HepG2 (cell line): ENCODE measurements around the gene ATG16L2. TPM values are rescaled to one million over a fixed set of nuclear protein-coding genes. Genes with fewer than 3 reads are reported as not detected.

Experiments
- AGO1 ChIP-seq: fragments of 200-400 bp; formaldehyde crosslinking; IDR thresholded peaks from 2 replicates; pipeline ENCODE4 v1.6.1; 2017; ENCODE audit warnings: mild to moderate bottlenecking, low read depth, low read length, moderate library complexity; ENCODE audit not compliant: poor library complexity, severe bottlenecking
- ARNTL ChIP-seq: sonication (generic); formaldehyde crosslinking; IDR thresholded peaks from 2 replicates; pipeline ENCODE4 v1.4.0; 2020; ENCODE audit warnings: mild to moderate bottlenecking, missing genetic modification reagents
- BRD4 ChIP-seq: sonication (generic); formaldehyde crosslinking; IDR thresholded peaks from 2 replicates; pipeline ENCODE4 v1.4.0; 2020; ENCODE audit warnings: missing genetic modification reagents
- GFI1 ChIP-seq: sonication (generic); formaldehyde crosslinking; IDR thresholded peaks from 2 replicates; pipeline ENCODE4 v1.5.0; 2020; ENCODE audit warnings: missing genetic modification reagents, mild to moderate bottlenecking, borderline replicate concordance
- HNRNPH1 ChIP-seq: fragments of 200-400 bp; formaldehyde crosslinking; optimal IDR thresholded peaks from 2 replicates; pipeline ENCODE3; 2017; ENCODE audit warnings: mild to moderate bottlenecking, low read depth, low read length
- KMT2A ChIP-seq: sonication (generic); formaldehyde crosslinking; IDR thresholded peaks from 2 replicates; pipeline ENCODE4 v1.4.0; 2020; ENCODE audit warnings: missing genetic modification reagents
- MBNL3 ChIP-seq: fragments of 250-450 bp; sonication (Bioruptor Pico); conservative IDR thresholded peaks from 2 replicates; pipeline ENCODE4 v1.8.0; 2022; ENCODE audit warnings: mild to moderate bottlenecking, inconsistent platforms
- NR2C2 ChIP-seq: sonication (generic); formaldehyde crosslinking; IDR thresholded peaks from 2 replicates; pipeline ENCODE4 v1.4.0; 2020; ENCODE audit warnings: missing genetic modification reagents, mild to moderate bottlenecking, moderate library complexity, borderline replicate concordance
- PHF21A ChIP-seq: sonication (generic); formaldehyde crosslinking; IDR thresholded peaks from 2 replicates; pipeline ENCODE4 v1.5.0; 2020; ENCODE audit warnings: mild to moderate bottlenecking, missing genetic modification reagents
- PTBP1 ChIP-seq: fragments of 200-400 bp; formaldehyde crosslinking; IDR thresholded peaks from 2 replicates; pipeline ENCODE4 v1.6.1; 2018; ENCODE audit warnings: low read length, low read depth; ENCODE audit not compliant: poor library complexity, severe bottlenecking
- RAD21 ChIP-seq: fragments of 450-650 bp; formaldehyde crosslinking; IDR thresholded peaks from 2 replicates; pipeline ENCODE4 v1.5.0; 2020; ENCODE audit warnings: mild to moderate bottlenecking
- SALL2 ChIP-seq: sonication (generic); formaldehyde crosslinking; IDR thresholded peaks from 2 replicates; pipeline ENCODE4 v1.8.1; 2023; ENCODE audit warnings: mild to moderate bottlenecking, missing genetic modification reagents, inconsistent platforms
- SOX5 ChIP-seq: IDR thresholded peaks from 2 replicates; pipeline ENCODE4 v1.6.1; 2016; ENCODE audit warnings: borderline replicate concordance
- YEATS4 ChIP-seq: sonication (generic); formaldehyde crosslinking; IDR thresholded peaks from 2 replicates; pipeline ENCODE4 v1.4.0; 2020; ENCODE audit warnings: missing genetic modification reagents, borderline replicate concordance
- ZBTB43 ChIP-seq: sonication (generic); formaldehyde crosslinking; conservative IDR thresholded peaks from 2 replicates; pipeline ENCODE4 v1.4.0; 2020; ENCODE audit warnings: missing genetic modification reagents
- ZNF598 ChIP-seq: sonication (generic); formaldehyde crosslinking; IDR thresholded peaks from 2 replicates; pipeline ENCODE4 v1.5.1; 2020; ENCODE audit warnings: mild to moderate bottlenecking, missing genetic modification reagents, borderline replicate concordance
- ZNF609 ChIP-seq: sonication (generic); formaldehyde crosslinking; IDR thresholded peaks from 2 replicates; pipeline ENCODE4 v1.4.0; 2020; ENCODE audit warnings: mild to moderate bottlenecking, missing genetic modification reagents, borderline replicate concordance
- ZNF709 ChIP-seq: sonication (generic); formaldehyde crosslinking; IDR thresholded peaks from 2 replicates; pipeline ENCODE4 v1.5.0; 2020; ENCODE audit warnings: mild to moderate bottlenecking, missing genetic modification reagents
- ZSCAN25 ChIP-seq: sonication (generic); formaldehyde crosslinking; IDR thresholded peaks from 2 replicates; pipeline ENCODE4 v1.8.0; 2022; ENCODE audit warnings: mild to moderate bottlenecking, missing genetic modification reagents
- ZSCAN31 ChIP-seq: sonication (generic); formaldehyde crosslinking; IDR thresholded peaks from 2 replicates; pipeline ENCODE4 v1.5.0; 2020; ENCODE audit warnings: low read depth, mild to moderate bottlenecking, missing genetic modification reagents
- polyA plus RNA-seq, 8 experiments: library from polyadenylated mRNA; depleted of rRNA in 3 of 8; stranded (reverse) in 7 of 8; unstranded in 1 of 8; fragments of >200 nt; fragmentation: Illumina TruSeq in 4 of 8; extraction: Trizol in 4 of 8; gene quantifications; 2 replicates each; pipeline versions ENCODE4 v1.2.1 to v1.2.3, GENCODE V29; 2011 to 2016; ENCODE audit warnings: low read depth in 4 of 8, missing spikeins in 1 of 8, mixed read lengths in 1 of 8; ENCODE audit not compliant: insufficient read depth in 1 of 8
- total RNA-seq, 5 experiments: library from RNA; depleted of rRNA; stranded (reverse); fragments of >200 nt; fragmentation: Illumina TruSeq; extraction: Trizol; gene quantifications; 2 replicates each; pipeline ENCODE4 v1.2.3, GENCODE V29; 2016; ENCODE audit warnings: low read depth in 1 of 5
- TF ChIP-seq, protein P1 (sequence below): sonication (generic); formaldehyde crosslinking; IDR thresholded peaks from 2 replicates; pipeline ENCODE4 v1.4.0; 2020; ENCODE audit warnings: missing genetic modification reagents
- TF ChIP-seq, protein P2 (sequence below): sonication (generic); formaldehyde crosslinking; IDR thresholded peaks from 2 replicates; pipeline ENCODE4 v1.4.0; 2020; ENCODE audit warnings: mild to moderate bottlenecking, low read depth, missing genetic modification reagents

ATG16L2 gene
- total and polyA plus RNA-seq, 2 of the 13 experiments (the other 11 are each of a cell fraction or from before 2014, with no cell fraction given) = 6.2 to 14.8 TPM

- TF ChIP-seq NR2C2 (CRISPR knock-in tag) (peak; percentile 41; the same call in 1 of the 2 replicates), SOX5 (CRISPR knock-in tag) (peak; percentile 5; the same call in 1 of the 2 replicates), ZSCAN31 (CRISPR knock-in tag) (peak; percentile 62; the same call in 1 of the 2 replicates), YEATS4 (CRISPR knock-in tag) (peak; percentile 77), MBNL3 (CRISPR knock-in tag) (no peak), ARNTL (CRISPR knock-in tag) (no peak), PHF21A (0 out of 2 replicates have a peak, but pooled peaks have one; percentile 64), KMT2A (peak; percentile 17; the same call in 1 of the 2 replicates), ZBTB43 (CRISPR knock-in tag) (0 out of 2 replicates have a peak, but pooled peaks have one; percentile 63), PTBP1 (peak; percentile 38), ZNF709 (CRISPR knock-in tag) (no peak), RAD21 (CRISPR knock-in tag) (peak; percentile 32; the same call in 1 of the 2 replicates), BRD4 (CRISPR knock-in tag) (peak; percentile 57; the same call in 1 of the 2 replicates), ZSCAN25 (peak; percentile 35; the same call in 1 of the 2 replicates), HNRNPH1 (peak; percentile 65), ZNF609 (CRISPR knock-in tag) (peak; percentile 18), AGO1 (no peak), SALL2 (CRISPR knock-in tag) (peak; percentile 59; the same call in 1 of the 2 replicates), ZNF598 (CRISPR knock-in tag) (peak; percentile 72; the same call in 1 of the 2 replicates), GFI1 (CRISPR knock-in tag) (0 out of 2 replicates have a peak, but pooled peaks have one; percentile 16)
- TF ChIP-seq, protein P1, sequence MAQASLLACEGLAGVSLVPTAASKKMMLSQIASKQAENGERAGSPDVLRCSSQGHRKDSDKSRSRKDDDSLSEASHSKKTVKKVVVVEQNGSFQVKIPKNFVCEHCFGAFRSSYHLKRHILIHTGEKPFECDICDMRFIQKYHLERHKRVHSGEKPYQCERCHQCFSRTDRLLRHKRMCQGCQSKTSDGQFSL = peak; percentile 57; the same call in 1 of the 2 replicates
- TF ChIP-seq, protein P2, sequence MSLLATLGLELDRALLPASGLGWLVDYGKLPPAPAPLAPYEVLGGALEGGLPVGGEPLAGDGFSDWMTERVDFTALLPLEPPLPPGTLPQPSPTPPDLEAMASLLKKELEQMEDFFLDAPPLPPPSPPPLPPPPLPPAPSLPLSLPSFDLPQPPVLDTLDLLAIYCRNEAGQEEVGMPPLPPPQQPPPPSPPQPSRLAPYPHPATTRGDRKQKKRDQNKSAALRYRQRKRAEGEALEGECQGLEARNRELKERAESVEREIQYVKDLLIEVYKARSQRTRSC (CRISPR knock-in tag) = no peak
These were observed 31.9 kb upstream of the ATG16L2 start (continued) for GRCh38 chr11:72782081-72782920.
